IMR-90 (cell line): ENCODE measurements around the gene CTAG1B.

ENCODE experiments used
- CTCF ChIP-seq: conservative IDR thresholded peaks from 2 replicates; pipeline ENCODE4 v1.5.1; 2012; ENCODE audit warnings: mild to moderate bottlenecking, low read depth, low read length, improper control_type of control experiment
- RFX5 ChIP-seq: IDR thresholded peaks from 2 replicates; pipeline ENCODE4 v1.8.0; 2012; ENCODE audit warnings: low read depth, mild to moderate bottlenecking, low read length, moderate library complexity
- SMC3 ChIP-seq: fragments of 150-350 bp; IDR thresholded peaks from 2 replicates; pipeline ENCODE4 v1.6.1; 2016; ENCODE audit warnings: low read depth, mild to moderate bottlenecking, antibody characterized with exemption, low read length, moderate library complexity

GRCh38 chrX:154650221-154650510 is 31.1 kb upstream of the CTAG1B start:
- TF ChIP-seq CTCF (no peak), SMC3 (no peak), RFX5 (no peak)
